GM19239 (cell line): Measurements from ENCODE around the gene LTBP4.
A peak's percentile ranks its signal among the peaks of the same experiment; 100 is the strongest.
"Not testable (repeated sequence)": the region's sequence is repeated elsewhere in the genome, so short reads cannot be mapped to it uniquely, and the experiment has no call there.

ENCODE experiments used
- DNase-seq: peaks from one replicate; pipeline ENCODE4 v3.0.0; 2011; ENCODE audit warnings: low spot score; ENCODE audit not compliant: insufficient read length
- FAIRE-seq: peaks from 2 replicates; lab custom pipeline; 2011; peaks lifted over from hg19 to GRCh38; lab: Jason Lieb, UNC

LTBP4 gene

GRCh38 chr19:40650749-40651305 is 49.7 kb downstream of the LTBP4 start:
- no peak for FAIRE-seq
- no peak for DNase-seq

- not testable (repeated sequence) for FAIRE-seq, DNase-seq
Observed at GRCh38 chr19:40652303-40652702, 51.1 kb downstream of the LTBP4 start.

- not testable (repeated sequence) for FAIRE-seq, DNase-seq
Observed at GRCh38 chr19:40655684-40656083, 54.5 kb downstream of the LTBP4 start.

GRCh38 chr19:40658031-40658430 is 56.9 kb downstream of the LTBP4 start:
- FAIRE-seq (no peak), DNase-seq (no peak)

GRCh38 chr19:40659116-40659515 is 57.9 kb downstream of the LTBP4 start:
- DNase-seq (no peak), FAIRE-seq (no peak)

GRCh38 chr19:40659566-40659965 is 58.4 kb downstream of the LTBP4 start:
- no peak for DNase-seq
- no peak for FAIRE-seq

GRCh38 chr19:40661616-40662015 is 60.4 kb downstream of the LTBP4 start:
- FAIRE-seq = no peak
- DNase-seq = no peak

- DNase-seq (peak; percentile 96), FAIRE-seq (peak; percentile 44)
Observed at GRCh38 chr19:40662925-40663694, 61.9 kb downstream of the LTBP4 start.

GRCh38 chr19:40663695-40664692 is 62.8 kb downstream of the LTBP4 start:
- FAIRE-seq = no peak
- DNase-seq = no peak

- FAIRE-seq (no peak), DNase-seq (no peak)
Observed at GRCh38 chr19:40666803-40667438, 65.8 kb downstream of the LTBP4 start.

GRCh38 chr19:40667602-40668001 is 66.4 kb downstream of the LTBP4 start:
- DNase-seq (no peak), FAIRE-seq (no peak)

- FAIRE-seq (no peak), DNase-seq (no peak)
Observed at GRCh38 chr19:40668991-40669614, 67.9 kb downstream of the LTBP4 start.

GRCh38 chr19:40671404-40671803 is 70.2 kb downstream of the LTBP4 start:
- FAIRE-seq = no peak

GRCh38 chr19:40672038-40672437 is 70.9 kb downstream of the LTBP4 start:
- DNase-seq (no peak), FAIRE-seq (no peak)

More at GRCh38 chr19:40671404-40671803, 70.2 kb downstream of the LTBP4 start:
- no peak for DNase-seq

GRCh38 chr19:40672573-40673299 is 71.6 kb downstream of the LTBP4 start:
- no peak for DNase-seq
- FAIRE-seq = no peak

- FAIRE-seq = no peak
- DNase-seq = no peak
Observed at GRCh38 chr19:40673397-40673796, 72.2 kb downstream of the LTBP4 start.

- DNase-seq (no peak), FAIRE-seq (no peak)
Observed at GRCh38 chr19:40674291-40674690, 73.1 kb downstream of the LTBP4 start.

GRCh38 chr19:40677156-40677555 is 76.0 kb downstream of the LTBP4 start:
- no peak for DNase-seq
- no peak for FAIRE-seq
